NOMO-1 treated with dmso at 0.1 percent for 144 hours (cell line): Measurements from ENCODE around the gene HSPG2.

ENCODE experiments used
- DNase-seq: peaks from one replicate; lab custom pipeline; 2025; ENCODE audit not compliant: unreplicated experiment; lab: John Stamatoyannopoulos, UW

HSPG2 gene

DNA sequence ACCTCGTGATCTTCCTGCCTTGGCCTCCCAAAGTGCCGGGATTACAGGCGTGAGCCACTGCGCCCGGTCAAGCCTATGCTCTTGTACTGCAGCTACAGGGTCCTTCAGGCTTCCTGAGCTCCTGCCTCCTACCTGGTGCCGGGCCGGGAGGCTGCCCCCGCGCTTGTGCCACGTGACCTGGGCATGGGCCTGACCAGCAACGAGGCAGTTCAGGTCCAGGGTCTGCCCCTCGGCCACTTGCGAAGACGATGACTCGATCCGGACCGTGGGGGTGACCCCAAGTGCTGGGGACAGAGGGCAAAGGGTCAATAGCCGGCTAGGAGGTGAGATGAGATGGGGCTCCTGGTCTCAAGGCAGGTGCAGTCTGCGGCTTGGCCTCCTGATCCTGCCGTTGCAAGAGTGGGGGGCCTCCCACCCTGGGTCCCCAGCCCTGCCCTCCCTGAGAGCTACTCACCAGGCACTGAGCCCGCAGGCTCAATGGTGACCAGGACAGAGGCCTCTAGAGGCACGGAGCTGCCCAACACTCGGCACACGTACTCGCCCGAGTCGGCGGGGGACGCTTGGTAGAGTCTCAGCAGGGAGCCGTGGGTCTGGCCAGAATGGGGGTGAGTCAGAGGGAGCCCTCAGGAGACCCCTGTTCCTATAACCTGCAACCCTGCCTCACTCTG lies 87.1 kb downstream of the HSPG2 start:
- no peak for DNase-seq

DNA sequence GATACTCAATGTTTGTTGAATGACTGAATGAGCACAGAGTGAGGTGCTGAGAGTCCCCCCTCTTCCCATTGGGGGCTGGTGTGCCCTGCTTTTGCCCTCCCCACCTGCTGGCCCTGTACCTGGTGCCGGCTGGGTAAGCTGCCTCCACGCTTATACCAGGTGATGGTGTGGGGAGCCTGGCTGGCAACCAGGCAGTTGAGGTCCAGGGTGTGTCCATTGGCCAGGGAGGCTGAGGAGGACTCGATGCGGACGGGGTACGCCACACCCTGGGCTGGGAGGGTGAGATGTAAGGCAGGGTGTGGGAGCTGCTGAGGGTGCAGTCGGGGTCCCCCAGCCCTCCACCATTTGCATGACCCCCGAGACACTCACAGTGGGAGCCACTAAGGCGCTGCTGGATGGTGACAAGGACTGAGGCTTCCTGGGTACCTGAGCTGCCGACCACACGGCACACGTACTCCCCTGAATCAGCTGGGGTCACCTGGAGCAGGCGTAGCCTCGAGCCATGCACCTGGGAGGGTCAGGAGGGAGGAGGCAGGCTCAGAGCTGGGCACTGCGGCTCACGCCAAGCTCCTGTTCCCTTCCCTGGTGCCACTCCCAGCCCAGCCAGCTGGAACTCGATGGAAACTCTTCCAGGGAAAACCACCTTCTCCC lies 88.5 kb downstream of the HSPG2 start:
- no peak for DNase-seq

DNA sequence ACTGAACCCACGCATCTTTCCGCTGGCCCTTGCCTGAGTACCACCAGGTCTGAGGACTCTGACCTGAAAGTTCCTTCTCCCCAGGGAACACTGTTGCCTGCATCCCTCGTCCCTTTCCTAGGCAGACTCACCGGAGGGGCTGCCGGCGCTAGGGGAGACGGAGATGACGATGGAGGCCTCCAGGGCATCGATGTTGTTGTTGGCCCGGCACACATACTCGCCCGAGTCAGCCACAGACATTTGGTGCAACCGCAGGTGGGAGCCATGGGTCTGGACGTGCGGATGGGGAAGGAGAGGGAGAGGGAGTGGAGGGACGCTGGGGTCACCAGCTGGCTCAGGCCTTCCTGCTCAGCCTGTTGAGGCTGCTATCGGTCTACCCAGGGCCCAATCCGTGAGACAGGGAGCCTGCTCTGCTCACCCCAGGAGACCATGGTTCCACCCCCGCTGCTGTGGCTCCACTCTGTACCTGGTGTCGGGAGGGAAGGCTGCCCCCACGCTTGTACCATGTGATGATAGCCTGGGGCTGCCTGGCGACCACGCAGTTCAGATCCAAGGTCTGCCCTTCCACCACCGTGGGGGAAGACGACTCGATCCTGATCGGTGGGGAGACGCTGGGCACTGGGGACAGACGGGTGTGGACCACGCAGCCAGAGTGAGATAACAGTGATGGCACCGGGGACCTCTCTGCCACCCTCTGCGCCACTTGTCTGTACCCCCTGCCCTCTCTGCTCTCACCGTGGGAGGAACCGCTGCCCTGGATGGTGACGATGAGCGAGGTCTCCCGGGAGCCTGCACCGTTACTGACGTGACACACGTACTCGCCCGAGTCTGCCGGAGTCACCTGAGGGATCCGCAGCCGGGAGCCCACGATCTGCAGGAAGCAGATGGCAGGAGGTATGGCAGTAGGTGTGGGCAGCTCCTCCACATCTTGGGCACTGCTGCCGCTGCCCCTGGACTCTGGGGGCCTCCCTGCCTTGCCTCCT lies 89.6 kb downstream of the HSPG2 start:
- no peak for DNase-seq

DNA sequence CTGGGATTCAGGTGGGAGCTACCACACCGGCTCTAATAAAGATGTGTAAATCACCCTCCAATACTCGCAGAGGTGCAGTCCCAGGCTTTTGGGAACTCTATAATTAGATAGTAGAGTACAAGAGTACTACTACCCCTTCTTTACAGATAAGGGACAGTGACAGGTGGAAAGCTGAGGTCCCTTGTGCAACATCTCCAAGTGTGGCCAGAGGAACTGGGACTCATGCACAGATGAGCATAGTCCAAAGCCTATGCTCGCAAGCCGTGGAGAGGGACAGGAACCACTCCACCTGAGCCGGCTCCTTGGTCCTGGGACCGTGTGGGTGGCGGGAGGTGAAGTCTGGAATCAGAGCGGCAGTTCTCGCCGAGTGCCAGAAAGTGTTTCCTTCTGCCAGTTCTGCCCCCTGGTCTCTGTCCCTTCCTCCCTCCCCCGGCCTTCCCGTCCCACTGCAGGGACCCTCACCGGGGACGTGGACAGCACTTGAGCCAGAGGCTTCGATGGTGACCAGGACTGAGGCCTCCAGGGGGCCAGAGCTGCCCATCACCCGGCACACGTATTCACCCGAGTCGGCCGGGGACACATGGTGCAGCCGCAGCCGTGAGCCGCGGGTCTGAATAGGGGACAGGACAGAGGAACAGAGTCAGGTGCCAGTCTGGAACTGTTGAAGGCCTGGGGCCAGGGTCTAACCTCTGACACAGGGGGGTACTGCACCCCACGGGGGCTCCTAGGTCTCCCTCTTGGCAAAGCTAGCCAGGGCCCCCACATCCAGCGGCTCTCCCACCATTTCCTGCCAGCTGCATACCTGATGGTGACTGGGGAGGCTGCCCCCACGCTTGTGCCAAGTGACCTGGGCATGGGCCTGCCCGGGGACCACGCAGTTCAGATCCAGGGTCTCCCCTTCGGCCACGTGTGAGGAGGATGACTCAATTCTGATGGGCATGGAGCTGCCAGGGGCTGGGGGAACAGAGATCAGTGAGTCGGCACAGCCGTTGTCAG lies 91.2 kb downstream of the HSPG2 start:
- DNase-seq = no peak

DNA sequence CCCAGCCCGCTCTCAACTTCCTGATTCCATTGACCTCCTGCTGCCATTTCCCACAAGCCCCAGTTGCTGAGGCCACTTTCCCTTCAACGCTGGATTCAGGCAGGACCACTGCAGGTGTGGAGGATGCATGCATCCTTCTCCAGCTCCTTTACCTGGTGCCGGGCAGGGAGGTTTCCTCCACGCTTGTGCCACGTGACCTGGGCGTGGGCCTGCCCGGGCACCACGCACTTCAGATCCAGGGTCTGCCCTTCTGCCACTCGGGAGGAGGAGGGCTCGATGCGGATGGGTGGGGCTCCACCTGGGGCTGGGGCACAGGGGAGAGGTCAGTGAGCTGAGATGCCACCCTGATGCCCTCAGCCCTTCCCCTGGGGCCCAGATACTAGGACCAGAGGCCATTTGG lies 93.1 kb downstream of the HSPG2 start:
- DNase-seq = no peak

DNA sequence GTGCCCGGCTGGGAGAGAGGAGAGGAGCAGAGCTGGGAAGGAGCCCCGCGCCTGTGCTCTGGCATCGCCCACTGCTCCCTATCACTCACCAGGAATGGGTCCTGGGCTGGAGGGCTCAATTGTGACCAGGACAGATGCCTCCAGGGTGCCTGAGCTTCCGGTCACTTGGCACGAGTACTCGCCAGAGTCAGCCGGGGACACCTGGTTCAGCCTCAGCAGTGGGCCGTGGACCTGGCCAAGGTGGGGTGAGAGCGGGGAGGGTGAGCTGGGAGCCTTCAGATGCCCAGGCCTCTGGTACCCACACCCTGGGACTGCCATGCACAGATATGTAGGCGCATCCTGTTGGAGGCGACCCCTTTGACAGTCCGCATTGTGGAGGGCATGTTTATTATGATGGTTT lies 93.9 kb downstream of the HSPG2 start:
- no peak for DNase-seq

DNA sequence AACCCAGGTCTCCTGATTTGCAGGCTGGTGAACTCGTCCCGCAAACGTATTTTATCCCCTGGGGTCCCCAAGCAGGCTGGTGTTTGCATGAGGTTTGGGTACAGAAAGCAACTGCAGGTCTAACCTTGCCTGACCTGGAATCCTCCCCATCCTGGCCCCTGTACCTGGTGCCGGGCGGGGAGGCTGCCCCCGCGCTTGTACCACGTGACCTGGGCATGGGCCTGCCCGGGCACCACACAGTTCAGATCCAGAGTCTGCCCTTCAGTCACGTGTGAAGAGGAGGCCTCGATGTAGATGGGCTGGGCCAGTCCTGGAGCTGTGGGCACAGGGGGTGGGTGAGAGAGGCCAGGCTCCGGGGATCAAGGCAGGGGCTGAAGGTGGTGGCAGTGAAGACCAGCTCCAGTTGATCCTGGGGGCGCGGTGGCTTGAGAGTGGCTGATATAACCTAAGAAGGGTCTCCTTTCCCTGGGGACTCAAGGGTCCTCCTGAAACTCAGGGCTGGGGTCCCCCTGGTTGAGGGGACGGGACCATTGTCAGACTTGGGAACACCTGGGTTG lies 94.4 kb downstream of the HSPG2 start:
- no peak for DNase-seq

DNA sequence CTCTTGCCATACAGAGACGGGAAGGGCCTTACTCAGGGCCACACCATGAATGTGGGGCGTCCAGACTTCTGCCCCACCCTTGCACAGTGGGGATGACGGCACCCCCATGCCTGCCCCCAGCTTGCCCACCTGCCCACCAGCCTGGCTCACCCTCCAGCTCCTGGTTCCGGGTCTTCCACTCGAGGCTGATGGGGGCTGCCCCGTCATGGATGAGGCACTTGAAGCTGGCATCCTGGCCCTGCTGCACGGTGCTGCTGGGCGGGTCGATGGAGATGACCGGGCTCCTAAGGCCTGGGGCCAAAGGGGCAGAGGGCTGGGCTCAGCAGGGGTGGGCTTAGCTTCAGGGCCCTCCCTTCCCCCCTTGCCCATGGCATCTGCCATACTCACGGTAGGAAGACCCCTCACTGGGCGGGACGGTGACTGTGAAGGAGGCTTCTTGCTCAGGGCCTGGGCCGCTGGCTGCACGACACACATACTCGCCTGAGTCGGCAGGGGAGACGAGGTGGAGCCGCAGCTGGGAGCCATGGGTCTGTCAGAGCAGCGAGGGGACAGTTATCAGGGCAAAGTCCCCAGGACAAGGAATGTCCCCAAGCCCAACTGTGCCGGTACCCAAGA lies 95.2 kb downstream of the HSPG2 start:
- no peak for DNase-seq

DNA sequence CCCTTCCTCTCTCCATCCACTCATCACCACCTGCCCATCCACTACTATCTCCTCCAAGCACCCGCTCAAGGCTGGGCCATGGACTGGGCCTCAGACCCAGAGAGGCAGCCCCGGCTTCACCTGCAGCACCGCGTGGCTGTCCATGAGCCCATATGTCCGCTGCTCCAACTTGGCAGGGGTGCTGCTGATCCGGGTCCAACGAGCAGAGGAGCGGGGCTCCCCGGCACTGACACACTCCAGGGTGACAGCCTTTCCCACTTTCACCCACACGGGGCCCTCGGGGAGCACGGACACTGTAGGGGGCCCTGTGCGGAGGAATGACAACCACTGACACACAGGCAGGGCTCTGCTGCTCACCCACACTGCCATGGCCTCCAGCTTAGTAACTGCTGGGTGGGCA lies 96.1 kb downstream of the HSPG2 start:
- no peak for DNase-seq

DNA sequence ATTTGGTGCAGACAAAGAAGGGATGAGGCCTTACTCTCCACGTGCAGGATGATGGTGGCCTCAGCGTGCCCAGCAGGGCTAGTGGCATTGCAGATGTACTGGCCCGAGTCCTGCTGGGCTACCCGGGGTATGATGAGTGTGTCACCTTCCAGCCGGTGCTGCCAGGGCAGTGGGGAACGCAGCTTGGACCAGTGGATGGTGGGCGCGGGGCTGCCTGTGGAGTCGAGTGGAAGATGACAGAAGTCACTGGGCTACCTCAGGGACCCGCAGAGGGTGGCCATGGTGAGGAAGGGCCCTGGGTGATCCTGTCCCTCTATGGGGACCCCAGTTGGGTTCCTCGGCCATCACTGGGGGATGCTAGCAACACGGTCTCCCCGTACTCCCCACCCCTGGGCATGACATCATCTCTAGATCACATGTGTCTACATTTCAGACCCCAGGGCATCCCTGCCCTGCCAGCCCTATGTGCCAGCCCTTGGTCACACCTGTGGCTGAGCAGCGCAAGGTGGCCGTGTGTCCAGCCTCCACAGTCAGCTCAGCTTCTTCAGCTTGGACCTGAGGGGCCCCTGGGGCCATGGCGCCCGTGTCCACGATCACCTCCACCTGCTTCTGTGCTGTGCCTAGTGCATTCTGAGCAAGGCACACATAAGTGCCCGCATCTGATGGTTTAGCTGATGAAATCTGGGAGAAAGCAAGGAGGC lies 97.6 kb downstream of the HSPG2 start:
- DNase-seq = no peak

DNA sequence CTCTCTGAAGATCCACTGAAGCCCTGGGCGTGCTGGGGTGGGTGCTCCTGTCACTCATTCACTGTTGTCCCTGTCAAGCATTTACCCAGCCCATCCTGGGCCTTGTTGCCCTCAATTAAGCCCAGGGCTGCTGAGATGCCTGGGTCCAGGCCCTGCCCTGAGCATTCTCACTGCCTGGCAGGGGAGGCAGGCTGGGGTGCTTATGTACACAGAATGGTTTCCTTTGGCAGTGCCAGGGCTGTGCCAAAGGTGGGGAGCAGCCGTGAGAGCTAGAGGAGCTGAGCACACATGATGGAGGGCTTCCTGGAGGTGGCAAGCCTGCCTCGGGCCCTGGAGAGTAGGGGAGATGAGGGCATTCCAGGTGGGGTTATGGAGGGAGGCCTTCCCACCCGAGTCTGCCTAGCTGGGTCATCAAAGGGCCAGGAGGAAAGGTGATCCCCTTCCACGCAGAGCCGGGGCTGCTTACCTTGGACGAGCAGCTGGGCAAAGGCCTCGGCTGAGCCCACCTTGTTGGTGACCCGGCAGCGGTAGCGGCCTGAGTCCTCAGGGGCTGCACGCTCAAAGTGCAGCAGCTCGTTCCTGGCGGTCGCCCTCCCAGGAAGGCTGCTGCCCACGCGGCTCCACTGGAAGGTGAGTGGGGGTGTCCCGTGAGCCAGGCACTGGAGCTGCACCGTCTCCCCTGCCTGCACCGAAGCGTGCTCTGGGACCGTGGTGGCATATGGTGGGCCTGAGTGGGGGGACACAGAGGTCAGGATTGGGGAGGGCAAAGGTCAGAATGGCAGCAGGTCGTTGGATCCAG lies 98.6 kb downstream of the HSPG2 start:
- DNase-seq = no peak

DNA sequence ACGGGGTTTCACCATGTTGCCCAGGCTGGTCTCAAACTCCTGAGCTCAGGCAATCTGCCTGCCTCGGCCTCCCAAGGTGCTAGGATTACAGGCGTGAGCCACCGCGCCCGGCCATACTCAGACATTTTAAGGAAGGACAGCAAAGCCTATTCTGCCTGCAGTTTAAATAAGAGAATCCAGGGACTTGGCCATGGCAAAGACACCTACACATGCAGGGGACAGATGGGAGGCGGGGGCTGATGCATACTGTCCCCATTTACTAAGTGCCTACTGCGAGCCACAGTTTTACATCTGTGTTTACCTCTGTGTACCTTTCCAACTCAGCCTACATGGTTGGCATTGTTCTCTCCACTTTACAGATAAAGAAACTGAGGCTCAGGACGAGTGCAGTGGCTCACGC lies 99.6 kb downstream of the HSPG2 start:
- DNase-seq = no peak

DNA sequence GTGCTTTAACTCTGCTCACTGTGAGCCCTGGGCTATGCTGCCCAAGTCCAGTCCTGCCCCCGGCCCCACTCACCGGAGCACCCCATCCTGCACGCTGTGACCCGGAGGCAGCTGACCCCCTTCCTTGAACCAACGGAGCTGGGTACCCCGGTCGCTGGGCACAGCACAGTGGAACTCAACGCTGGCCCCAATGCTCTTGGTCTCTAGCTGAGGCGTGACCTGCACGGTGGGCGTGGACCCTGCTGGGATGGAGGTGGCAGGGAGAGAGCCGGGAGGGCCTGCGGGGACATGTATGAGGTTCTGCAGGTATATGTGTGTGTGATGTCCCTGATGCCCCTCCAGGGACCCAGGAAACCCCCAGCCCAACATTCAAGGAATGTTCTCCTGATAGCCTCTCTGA lies 100.4 kb downstream of the HSPG2 start:
- DNase-seq = no peak

DNA sequence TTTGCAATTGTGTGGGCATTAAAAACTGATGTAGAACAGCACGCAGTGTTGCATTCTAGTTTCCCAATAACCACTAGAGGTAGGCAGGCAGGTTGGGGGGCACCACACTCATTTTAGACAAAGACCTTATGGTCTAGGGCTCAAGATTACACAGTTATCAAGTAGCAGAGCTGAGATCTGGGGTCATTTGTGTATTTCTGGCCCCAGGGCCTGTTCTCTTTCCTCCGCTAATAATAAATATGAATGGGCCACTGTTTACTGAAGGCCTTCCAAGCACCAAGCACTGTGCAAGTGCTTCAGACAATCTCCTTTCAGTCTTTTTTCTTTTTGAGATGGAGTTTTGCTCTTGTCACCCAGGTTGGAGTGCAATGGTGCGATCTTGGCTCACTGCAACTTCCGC lies 101.1 kb downstream of the HSPG2 start:
- no peak for DNase-seq

DNA sequence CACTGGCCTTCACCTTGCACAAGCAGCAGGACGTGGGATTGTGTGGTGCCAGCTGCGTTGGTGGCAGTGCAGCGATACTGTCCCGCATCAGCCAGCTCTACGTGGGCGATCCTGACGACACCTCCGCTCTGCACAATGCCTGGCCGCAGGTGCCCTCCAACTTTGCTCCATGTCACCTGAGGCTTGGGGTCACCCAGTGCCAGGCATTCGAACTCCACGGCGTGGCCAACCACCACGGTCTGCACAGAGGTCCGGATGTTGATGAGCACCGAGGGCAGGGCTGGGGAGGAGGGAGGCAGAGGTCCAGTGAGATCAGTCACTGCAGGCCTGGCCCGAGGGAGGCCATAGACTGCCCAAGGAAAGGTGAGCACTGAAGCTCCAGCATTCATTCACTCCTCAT lies 102.4 kb downstream of the HSPG2 start:
- DNase-seq = no peak

DNA sequence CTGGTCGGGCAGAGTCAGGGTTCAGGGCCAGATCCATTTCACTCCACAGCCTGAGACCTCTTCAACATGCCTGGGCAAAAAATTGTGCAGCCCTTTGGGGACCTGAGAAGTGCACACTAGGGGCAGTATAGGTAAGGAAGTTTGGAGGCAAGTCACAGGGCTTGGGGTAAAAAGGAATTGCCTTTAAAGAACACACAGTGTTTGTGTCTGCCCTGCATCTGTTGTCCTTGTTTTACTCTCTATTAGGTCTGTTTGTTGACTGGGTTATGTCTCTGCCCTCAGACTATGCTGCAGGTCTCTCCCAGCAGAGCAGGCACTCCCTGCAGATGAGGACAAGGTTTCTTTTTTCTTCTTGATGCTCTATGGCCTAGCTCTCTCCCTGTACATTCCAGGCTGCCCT lies 103.0 kb downstream of the HSPG2 start:
- DNase-seq = no peak

DNA sequence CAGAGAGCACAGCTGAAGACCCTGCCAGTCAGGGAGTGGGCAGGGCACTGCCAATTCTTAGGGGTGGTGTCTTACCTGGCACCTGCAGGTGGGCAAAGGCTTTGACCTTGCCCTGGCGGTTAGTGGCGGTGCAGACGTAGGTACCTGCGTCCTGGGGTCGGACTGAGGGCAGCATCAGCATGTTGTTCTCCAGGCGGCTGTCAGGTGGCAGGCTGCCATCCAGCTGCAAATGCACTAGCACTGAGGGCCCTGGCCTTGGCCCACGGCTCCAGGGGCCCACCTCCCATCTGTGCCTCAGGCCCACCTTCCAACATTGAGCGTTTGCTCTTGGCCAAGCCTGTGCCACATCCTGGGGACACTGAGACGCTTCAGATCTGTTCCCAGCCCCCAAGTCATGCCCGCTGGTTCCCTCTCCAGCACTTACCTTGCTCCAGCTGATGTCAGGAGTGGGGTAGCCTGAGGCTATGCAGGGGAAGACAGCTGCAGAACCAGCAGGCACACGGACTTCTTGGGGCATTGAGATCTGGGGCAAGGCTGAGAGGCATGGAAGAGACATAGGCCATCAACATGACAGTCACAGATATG lies 103.6 kb downstream of the HSPG2 start:
- no peak for DNase-seq

DNA sequence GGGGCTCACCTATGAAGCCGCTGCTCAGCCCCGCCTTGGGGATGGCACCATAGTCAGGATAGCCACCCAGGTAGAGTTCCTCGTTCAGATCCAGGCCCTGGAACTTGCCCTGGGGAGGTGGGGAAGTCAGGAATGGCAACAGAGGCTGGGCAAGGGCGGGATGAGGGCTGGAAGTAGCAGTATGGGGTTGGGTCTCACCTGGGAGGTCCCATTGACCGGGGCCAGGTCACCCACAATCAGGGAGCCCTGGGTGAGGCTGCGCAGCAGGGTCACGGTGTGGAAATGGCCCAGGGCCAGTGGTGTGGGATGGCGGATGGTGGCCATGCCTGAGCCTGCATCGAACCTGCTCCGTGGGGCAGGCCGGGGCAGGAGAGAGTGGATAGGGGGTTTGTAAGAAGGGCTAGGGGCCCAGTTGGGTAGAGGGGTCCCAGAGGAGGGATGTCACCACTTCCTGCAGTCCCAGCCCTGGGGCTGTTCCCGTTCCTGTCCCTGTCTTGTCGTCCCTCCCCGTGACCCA lies 105.6 kb downstream of the HSPG2 start:
- no peak for DNase-seq
